SU-DHL-6 (cell line): ENCODE measurements around the gene GNB5.
"Not testable (repeated sequence)": the region's sequence is repeated elsewhere in the genome, so short reads cannot be mapped to it uniquely, and the experiment has no call there.

Source experiments
- H2AFZ ChIP-seq: fragments of 200-600 bp; sonication (generic); 2 replicates; pipeline ENCODE4 v1.6.1; 2014; ENCODE audit warnings: low read depth, mild to moderate bottlenecking, moderate library complexity, mixed read lengths, antibody characterized with exemption, low read length; ENCODE audit not compliant: severe bottlenecking
- H3F3A ChIP-seq: fragments of 200-600 bp; shearing (Covaris generic); 2 replicates; pipeline ENCODE4 v1.6.0; 2016; ENCODE audit warnings: antibody characterized with exemption, mild to moderate bottlenecking; ENCODE audit not compliant: insufficient read depth
- H3K27ac ChIP-seq: fragments of 200-600 bp; sonication (generic); 2 replicates; pipeline ENCODE4 v1.5.1; 2016; ENCODE audit warnings: low read depth, mild to moderate bottlenecking, low read length, moderate library complexity, mixed read lengths
- H3K27me3 ChIP-seq: fragments of 200-600 bp; sonication (generic), shearing (Covaris generic); 2 replicates; pipeline ENCODE4 v1.6.0; 2014; ENCODE audit warnings: mild to moderate bottlenecking, low read length
- H3K36me3 ChIP-seq: fragments of 200-600 bp; sonication (generic); 2 replicates; pipeline ENCODE4 v1.6.1; 2014; ENCODE audit warnings: mild to moderate bottlenecking, low read length, mixed read lengths
- H3K4me2 ChIP-seq: fragments of 300-600, 200-600 bp; shearing (Covaris generic), sonication (generic); 2 replicates; pipeline ENCODE4 v1.6.0; 2014; ENCODE audit warnings: low read length, low read depth, mild to moderate bottlenecking; ENCODE audit not compliant: poor library complexity, severe bottlenecking
- H3K4me3 ChIP-seq: fragments of 200-600 bp; sonication (generic); 2 replicates; pipeline ENCODE4 v1.5.1; 2014; ENCODE audit warnings: antibody characterized with exemption, low read length, mild to moderate bottlenecking, mixed read lengths; ENCODE audit not compliant: insufficient read depth, poor library complexity, severe bottlenecking
- H3K79me2 ChIP-seq: fragments of 200-600 bp; sonication (generic); 2 replicates; pipeline ENCODE4 v1.6.1; 2014; ENCODE audit warnings: mild to moderate bottlenecking, low read length, moderate library complexity; ENCODE audit not compliant: insufficient read depth
- H3K9ac ChIP-seq: fragments of 200-600 bp; sonication (generic); 2 replicates; pipeline ENCODE4 v1.7.0; 2014; ENCODE audit warnings: mild to moderate bottlenecking, low read length
- H3K9me2 ChIP-seq: fragments of 200-600 bp; sonication (generic); replicated peaks from 2 replicates; pipeline ENCODE4 v1.6.1; 2014; ENCODE audit warnings: low read length; ENCODE audit not compliant: insufficient read depth
- H3K9me3 ChIP-seq: fragments of 200-600 bp; sonication (generic); 2 replicates; pipeline ENCODE4 v1.6.1; 2014; ENCODE audit warnings: low read length, mixed read lengths; ENCODE audit not compliant: insufficient read depth
- H4K20me1 ChIP-seq: fragments of 200-600 bp; sonication (generic); 2 replicates; pipeline ENCODE4 v1.6.1; 2014; ENCODE audit warnings: low read depth, mild to moderate bottlenecking, antibody characterized with exemption, low read length, moderate library complexity, mixed read lengths
- CTCF ChIP-seq: fragments of 200-600 bp; sonication (generic); IDR thresholded peaks from one replicate; pipeline ENCODE4 v1.5.1; 2017; ENCODE audit warnings: antibody characterized with exemption, mild to moderate bottlenecking, low read length, moderate library complexity; ENCODE audit not compliant: insufficient read depth, poor library complexity, severe bottlenecking
- EZH2phosphoT487 ChIP-seq: fragments of 200-600 bp; sonication (generic), shearing (Covaris generic); conservative IDR thresholded peaks from 2 replicates; pipeline ENCODE4 v1.6.1; 2018; ENCODE audit warnings: mild to moderate bottlenecking, antibody characterized with exemption, low read length, moderate library complexity, mixed read lengths

Gene GNB5

GRCh38 chr15:52172869-52173268 is 18.3 kb downstream of the GNB5 start:
- Histone ChIP-seq H3K36me3 (no peaks in the 10 kb centered on the region), H3K4me2 (no peak overlapping the region), H3F3A (0 out of 2 replicates have a peak, but pooled peaks cover 4% of the 10 kb centered on the region), H4K20me1 (0 out of 2 replicates have a peak, but pooled peaks cover 4% of the 10 kb centered on the region), H3K9me2 (no peaks in the 10 kb centered on the region), H3K9me3 (no peaks in the 10 kb centered on the region), H3K79me2 (peaks cover 67% of the 10 kb centered on the region), H3K27me3 (no peaks in the 10 kb centered on the region), H2AFZ (no peak overlapping the region), H3K9ac (no peak overlapping the region), H3K4me3 (no peak overlapping the region), H3K27ac (no peak overlapping the region)
- no peak for TF ChIP-seq EZH2phosphoT487
- TF ChIP-seq CTCF: no peak

GRCh38 chr15:52171807-52172206 is 19.4 kb downstream of the GNB5 start:
- Histone ChIP-seq H3K9ac (no peak overlapping the region), H3F3A (0 out of 2 replicates have a peak, but pooled peaks cover 4% of the 10 kb centered on the region), H3K27me3 (no peaks in the 10 kb centered on the region), H4K20me1 (0 out of 2 replicates have a peak, but pooled peaks cover 7% of the 10 kb centered on the region), H3K4me3 (no peak overlapping the region), H3K36me3 (no peaks in the 10 kb centered on the region), H3K27ac (no peak overlapping the region), H3K9me3 (no peaks in the 10 kb centered on the region), H3K9me2 (no peaks in the 10 kb centered on the region), H3K79me2 (peaks cover 65% of the 10 kb centered on the region), H2AFZ (no peak overlapping the region), H3K4me2 (peak overlapping the region; percentile 10)
- no peak for TF ChIP-seq CTCF
- no peak for TF ChIP-seq EZH2phosphoT487

GRCh38 chr15:52171386-52171785 is 19.8 kb downstream of the GNB5 start:
- Histone ChIP-seq H3F3A (0 out of 2 replicates have a peak, but pooled peaks cover 4% of the 10 kb centered on the region), H3K4me3 (no peak overlapping the region), H3K4me2 (peak overlapping the region; percentile 10), H3K9me2 (no peaks in the 10 kb centered on the region), H4K20me1 (0 out of 2 replicates have a peak, but pooled peaks cover 7% of the 10 kb centered on the region), H3K36me3 (no peaks in the 10 kb centered on the region), H3K9ac (no peak overlapping the region), H2AFZ (no peak overlapping the region), H3K27ac (no peak overlapping the region), H3K79me2 (peaks cover 64% of the 10 kb centered on the region), H3K27me3 (no peaks in the 10 kb centered on the region), H3K9me3 (no peaks in the 10 kb centered on the region)
- TF ChIP-seq CTCF (no peak), EZH2phosphoT487 (no peak)

GRCh38 chr15:52170199-52170598 is 21.0 kb downstream of the GNB5 start:
- H3K79me2 ChIP-seq: peaks cover 70% of the 10 kb centered on the region
- H2AFZ ChIP-seq, H3K36me3 ChIP-seq, H3F3A ChIP-seq, H3K4me3 ChIP-seq, H3K9me3 ChIP-seq, H4K20me1 ChIP-seq, H3K27ac ChIP-seq, H3K27me3 ChIP-seq, H3K4me2 ChIP-seq, H3K9me2 ChIP-seq, H3K9ac ChIP-seq: not testable (repeated sequence)

GRCh38 chr15:52165494-52166131 is 25.6 kb downstream of the GNB5 start:
- not testable (repeated sequence) for H4K20me1 ChIP-seq, H3K9me3 ChIP-seq, H3K9ac ChIP-seq, H2AFZ ChIP-seq, H3K4me3 ChIP-seq, H3K36me3 ChIP-seq, H3K4me2 ChIP-seq, H3K27me3 ChIP-seq, H3F3A ChIP-seq, H3K9me2 ChIP-seq
- Histone ChIP-seq H3K27ac (0 out of 2 replicates have a peak overlapping the region, but pooled peaks have one; percentile 11), H3K79me2 (peaks cover 64% of the 10 kb centered on the region)
